ENCODE data around the gene IKZF2.

IKZF2 gene

DNA sequence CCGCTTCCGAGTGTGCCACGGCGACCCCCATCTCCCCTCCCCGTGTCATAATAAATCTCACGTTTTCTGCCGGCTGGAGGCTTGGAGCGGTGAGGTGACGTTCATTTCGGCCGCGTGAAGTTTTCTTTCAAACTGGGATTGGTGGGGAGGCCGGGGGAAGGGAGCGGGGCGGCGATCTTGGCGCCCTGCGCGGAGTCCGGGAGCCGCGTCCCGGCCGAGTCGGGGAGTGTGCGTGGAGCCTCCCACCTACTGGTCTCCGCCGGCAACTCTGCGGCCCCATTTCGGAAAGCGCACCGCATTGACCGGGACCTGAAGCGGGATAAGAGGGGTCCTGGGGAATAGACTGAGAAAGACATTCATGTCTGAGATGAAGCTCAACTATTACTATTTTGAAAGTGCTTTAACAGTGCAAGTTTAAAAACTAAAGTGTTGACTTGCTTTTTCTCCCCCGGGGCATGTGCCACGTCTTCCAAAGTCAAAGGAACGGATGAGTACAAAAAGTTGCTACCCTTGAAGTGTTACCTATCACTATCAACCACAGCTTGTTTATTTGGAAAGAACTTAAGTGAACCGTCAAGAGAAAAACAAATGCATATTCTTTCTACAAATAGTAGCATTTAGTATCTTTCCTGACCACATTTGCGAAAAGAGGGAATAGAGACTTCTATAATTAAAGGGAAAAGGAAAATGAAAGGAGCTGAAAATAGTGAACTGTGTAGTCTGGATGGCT, 818 bp upstream of the IKZF2 start:
- no peak for DNase-seq

DNA sequence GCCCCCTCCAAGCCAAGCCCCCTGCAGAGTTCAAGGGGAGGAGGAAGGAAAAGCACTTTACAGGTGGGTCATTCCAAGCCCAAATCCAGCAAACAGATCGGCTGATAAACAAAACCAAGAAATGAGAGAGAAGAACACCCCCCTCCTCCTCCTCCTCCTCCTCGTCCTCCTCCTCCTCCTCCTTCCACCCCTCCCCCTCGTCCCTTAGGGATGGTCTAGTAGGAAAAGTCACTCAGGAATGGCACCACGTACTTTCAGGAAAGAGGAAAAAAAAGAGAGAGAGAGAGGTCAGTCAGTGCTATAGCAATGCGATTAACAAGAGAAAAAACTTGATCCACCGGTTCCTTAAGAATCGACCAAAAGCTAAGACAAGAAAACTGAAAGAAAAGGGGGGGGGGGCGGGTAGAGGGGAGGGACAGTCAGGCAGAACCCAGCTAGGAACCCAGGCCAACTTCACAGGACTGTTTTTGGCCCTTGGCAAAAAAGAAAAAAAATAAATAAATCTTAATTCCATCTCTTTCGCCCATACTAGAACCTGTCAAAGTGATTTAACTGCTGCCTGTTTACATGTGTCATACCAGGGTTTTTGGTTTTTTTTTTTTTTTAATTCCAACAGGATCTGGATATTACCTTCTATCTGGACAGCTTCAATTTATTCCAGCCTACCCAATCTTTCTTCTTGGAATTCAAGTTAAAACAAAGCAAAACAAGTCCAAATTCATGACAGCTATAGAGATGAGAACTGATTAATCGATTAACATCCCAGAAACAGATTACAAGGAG, 906 bp downstream of the IKZF2 start:
- no peak for DNase-seq

DNA sequence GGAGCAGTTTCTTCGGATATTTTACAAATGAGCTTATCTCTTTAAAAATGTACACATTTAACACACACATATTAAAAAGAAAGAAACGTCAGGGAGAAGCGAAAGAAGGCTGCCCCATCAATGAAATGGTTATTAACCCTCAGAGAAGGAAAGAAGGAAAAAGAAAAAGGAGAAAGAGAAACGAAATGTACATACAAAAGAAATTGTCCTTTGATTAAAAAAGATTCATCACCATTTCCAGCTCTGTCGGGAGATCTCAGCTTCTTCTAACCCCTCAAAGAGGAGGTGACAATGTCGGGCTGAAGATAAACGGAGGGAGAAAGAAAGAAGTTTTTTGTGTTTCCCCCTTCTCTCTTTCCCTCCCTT, 1.5 kb downstream of the IKZF2 start:
- no peak for DNase-seq

DNA sequence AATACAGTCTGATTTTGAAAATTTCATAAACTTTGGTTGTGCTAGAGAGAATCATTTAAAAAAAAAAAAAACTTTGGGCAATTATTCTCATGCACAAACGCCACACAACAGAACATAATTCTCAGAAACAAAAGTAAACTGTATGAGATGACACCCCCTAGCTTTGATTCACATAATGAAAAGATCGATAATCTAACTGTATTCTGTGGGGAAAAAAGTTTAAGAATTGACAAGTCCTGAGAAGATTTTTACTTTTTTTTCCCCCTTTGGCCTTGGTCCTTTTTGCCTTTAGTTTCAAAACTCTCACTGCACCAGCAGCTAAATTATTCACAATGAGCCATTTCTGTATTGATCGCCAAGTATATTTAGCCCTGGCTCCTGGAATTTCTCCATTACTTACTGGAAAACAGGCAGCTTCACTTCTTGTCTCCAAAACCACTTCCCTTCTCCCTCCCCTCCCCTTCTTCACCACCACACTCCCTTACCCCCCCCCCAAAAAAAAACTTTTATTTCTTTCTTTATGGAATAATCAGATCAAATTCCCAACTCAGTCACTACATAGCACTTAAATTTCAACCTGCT, 2.0 kb downstream of the IKZF2 start:
- no peak for DNase-seq

DNA sequence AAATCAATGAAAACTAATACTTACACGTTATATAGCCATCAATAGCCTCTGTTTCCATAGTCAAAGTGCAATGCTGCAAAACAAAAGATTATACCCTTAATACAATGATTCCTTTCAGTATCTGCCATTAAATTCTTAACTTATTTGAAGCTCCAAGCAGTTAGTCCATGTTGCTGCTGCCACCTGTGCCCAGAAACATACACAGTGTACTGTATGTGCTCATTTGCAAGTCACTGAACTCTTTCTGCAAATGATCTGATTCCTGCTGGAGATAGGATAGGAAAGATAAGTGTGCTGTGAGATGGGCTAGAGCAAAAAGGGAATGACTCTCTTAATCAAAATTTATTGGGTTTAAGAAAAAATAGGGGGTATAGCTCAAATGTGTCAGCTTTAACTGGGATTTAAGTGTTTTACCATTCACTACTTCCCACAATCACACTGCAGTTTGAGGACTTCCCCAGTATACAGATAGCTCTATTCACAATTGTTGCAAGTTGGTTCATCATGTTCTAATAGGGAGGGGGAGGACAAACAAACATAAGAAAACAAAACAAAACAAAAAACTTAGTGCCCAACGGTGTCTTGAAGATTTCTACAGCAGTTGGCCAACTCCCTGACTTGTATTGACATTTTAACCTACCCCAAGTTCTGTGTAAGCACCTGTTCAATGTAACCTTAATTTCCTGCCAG, 2.7 kb downstream of the IKZF2 start:
- no peak for DNase-seq

DNA sequence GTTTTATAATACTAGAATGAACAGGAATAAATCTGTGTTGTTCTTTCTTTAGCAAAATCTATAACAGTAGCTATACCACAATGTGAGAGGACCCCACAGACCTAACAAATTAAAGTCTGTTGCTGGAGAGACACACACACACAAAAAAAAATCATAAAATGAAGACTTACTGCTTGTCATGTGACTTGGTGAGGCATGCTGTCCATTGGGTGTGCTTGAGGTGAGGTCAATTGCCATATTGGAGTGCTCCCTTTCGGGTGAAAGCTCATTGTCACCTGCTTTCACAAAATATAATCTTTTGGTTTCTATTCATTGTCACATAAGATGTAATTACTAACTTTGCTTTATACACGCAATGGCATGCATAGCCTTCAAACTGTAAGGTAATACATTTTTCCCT, 3.9 kb downstream of the IKZF2 start:
- no peak for DNase-seq

DNA sequence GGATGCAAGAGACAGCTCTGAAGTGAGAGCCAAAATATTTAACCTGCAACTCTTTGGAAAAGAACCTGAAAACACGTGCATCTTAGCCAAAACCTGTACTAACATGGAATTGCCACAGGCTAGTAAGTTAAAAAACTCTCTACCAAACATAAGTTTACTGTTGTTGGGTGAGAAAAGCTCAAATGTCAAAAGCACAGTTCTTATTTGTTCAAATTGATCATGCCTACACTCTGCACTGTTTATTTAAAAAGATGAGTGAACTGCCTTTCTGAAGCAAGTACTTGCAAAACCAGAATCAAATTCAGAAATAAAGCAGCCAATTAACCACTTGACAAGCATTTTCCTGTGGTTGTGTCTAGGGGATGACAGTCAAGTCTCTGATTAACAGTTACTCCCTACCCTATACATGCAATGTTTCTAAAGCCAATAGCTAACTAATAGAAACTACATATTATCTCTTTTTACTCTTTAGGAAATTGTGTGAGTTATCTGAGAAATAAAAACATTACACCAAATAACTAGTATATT, 5.6 kb downstream of the IKZF2 start:
- DNase-seq = no peak

DNA sequence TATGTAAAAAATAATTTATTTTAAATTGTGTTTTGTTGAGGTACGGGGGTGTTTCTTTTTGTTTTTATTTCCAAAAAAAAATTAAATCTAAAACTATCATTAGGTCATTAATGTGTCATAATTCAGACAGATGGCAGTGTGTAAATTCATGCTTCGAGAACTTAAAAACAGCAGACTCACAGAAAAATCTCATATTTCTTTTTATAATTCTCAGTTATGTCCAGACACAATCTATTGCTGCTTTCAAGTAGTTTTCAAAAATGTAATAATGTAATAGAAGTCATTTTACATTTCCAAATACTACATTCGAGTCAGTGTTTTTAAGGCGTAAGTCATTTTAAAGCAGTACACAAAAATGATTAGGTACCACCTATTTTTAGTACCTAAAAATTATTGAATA, 14.3 kb downstream of the IKZF2 start:
- DNase-seq = no peak

DNA sequence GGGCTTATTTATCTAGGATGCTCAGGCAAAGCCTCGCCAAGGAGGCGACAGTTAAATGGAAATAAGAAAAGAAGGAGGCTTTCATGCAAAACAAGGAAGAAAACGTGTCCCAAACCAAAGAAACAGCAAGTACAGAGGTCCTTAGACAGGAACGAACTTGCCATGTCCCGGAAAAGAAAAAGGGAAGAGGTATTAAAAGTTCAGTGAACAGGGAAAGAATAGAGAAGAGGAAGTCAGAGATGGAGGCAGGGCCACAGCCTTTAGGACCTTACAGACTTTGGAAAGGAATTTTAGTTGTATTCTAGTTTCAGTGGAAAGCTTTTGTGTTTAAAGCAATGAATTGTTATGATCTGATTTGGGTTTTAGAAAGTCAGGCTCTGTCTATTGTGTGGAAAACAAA, 22.1 kb downstream of the IKZF2 start:
- no peak for DNase-seq

DNA sequence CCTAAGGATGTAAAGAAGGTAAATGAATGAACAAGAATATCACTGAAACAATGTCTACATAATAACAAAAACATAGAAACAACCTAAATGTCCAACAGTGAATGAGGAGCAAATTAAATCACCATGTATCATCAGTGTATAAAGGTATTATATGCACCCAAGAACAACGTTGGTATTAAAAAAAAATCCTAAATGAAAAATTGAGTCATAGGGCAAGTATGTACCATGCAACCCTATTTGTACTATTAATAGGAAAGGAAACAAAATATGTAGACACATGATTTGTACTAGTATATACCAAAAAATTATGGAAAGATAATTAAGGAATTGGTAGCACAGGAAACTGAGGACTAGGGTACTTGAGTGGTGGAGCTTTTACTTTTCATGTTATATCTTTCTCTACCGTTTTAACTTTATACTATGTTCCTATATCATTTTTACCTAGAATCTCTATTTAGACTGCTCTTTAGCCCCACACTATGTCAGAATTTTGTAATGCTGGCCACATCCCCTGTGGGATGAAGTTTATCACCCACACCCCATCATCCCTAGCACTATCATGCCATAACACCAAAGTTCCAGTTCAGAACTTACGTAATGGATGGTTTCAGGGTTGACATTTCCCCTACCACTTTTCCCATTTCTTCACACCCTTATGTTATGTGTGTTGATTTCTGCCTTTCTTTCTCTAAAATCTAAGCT, 25.6 kb downstream of the IKZF2 start:
- no peak for DNase-seq

DNA sequence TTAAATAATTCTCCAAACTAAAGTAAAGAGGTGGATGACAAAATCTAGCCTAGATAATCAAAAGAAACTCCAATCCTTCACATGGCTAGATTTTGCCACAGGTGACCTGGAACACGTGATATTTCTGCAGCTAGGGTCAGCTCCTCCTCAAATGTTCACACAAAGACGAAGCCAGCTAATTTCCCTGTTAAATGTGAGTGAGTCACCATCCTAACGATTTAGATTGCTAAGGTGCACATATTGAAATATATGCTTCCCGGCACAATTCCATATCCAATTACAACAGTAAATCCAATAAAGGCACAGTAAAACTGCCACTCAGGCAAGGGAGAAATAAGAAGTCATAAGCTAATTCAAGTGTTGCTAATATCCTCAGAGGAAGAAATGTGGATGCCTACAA, 28.7 kb downstream of the IKZF2 start:
- DNase-seq = no peak

DNA sequence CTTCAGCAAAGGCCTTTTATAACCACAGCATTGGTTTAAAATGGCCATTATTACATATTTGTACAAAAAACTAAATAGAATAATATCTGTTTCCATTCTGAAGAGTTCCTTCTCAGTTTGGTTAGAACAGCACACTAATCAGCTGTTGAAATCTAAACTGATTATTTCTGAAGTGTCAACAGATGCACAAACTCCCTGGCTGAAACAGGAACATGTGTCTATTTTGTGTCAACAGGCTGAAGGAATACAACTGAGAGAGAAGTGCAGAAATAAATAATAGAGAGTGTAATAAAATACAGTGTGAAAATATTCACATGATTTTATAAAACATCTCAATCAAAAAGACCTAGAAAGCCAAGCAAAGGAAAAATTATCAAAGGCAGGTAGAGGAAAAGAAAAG, 29.7 kb downstream of the IKZF2 start:
- no peak for DNase-seq

DNA sequence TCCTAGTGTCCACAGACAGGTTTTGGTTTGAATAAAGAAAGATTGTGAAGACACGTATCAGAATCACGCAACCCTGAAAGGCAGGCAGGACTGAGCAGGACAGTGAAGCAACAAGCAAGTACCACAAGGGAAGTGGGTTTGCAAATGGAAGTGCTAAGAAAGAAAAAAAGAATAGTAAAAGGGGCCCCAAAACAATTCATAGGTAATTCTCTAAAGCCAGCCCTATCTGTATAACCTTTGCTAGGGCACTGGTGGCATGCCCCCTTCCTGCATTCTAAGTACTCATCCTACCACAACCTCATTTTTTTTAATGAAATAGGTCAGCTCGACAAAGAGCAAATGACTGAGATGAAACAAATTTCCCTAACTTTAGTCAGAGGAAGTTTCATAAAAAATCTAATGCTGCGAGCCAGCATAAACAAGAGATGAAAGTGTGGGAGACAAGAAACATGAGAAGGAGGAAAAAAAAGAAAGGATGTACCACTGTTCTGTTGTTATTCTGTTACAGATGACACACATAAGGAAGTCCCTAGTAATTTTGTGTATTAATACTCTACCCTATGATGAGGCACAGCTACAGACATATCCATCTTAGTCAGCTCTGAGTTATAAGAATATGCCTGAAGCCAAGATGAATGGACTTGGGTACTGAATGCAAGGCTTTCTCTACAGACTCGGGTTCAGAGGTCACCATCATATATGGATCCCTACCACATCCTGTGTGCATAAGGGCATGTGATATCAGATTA, 32.2 kb downstream of the IKZF2 start:
- DNase-seq = no peak

DNA sequence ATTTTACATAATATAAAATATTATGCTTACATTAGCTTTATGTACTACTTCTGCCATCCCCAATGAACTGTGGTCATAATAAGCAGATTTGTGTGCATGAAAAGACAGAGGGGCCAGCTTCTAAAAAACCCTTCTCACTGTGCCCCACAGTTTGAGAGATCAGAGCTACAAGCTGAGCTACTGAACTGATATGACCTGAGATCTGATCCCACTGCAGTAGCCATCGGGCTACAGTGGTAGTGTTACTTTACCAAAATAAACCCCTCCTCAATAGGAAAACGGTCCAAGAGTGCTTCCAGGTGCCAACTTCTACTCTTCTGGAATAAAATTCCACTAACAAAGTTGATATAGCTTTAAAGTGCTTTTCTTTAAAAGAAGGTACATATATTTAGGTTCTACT, 43.1 kb downstream of the IKZF2 start:
- DNase-seq = no peak

DNA sequence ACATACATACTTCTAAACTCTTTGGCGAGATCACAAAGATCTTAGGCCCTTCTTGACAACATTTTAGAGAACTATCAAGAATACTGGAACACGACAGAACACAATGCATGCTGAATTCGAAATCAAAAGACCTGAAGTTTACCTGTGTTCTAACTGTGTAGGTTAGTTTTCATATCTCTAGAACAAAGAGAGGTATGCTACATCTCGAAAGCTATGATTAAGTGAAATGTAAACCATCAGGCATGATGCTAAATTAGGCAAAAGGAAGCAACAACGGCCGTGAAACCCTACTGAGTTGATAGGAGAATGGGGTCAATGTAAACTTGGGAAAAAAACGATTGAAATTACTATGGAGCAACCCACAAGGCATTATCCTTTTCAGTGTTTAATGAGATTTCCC, 43.7 kb downstream of the IKZF2 start:
- DNase-seq = no peak

DNA sequence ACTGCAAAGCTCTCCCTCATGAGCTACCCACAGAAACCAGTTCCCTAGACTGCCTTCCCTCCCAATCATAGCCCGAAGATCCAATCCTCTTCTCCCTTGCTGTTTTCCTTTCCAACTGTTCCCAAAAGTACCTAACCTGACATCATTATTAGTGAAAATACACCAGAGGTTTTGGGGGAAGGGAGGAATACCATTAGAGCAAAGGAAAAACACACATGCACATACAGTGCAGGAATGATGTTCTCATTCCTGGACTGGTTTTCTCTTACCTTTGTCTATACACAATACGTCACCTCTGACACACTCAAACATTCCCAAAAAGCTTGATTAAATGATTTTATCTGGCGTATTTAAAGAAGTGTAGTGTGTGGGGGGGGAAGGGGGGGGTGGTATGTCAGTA, 46.2 kb downstream of the IKZF2 start:
- DNase-seq = no peak

DNA sequence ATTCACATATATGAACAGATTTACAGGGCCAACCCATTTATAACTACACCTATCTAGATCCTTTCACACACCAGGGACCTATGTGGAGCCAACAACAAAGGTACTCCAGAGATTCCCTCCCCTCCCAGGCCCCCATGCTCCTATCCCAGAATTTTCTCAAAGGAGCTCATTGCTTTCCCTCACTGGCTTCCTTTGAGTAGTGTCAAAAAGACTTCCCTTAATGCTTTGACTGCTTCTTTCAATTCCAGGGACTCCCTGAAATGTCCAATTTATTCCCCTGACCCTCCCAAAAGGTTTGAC, 46.6 kb downstream of the IKZF2 start:
- no peak for DNase-seq

DNA sequence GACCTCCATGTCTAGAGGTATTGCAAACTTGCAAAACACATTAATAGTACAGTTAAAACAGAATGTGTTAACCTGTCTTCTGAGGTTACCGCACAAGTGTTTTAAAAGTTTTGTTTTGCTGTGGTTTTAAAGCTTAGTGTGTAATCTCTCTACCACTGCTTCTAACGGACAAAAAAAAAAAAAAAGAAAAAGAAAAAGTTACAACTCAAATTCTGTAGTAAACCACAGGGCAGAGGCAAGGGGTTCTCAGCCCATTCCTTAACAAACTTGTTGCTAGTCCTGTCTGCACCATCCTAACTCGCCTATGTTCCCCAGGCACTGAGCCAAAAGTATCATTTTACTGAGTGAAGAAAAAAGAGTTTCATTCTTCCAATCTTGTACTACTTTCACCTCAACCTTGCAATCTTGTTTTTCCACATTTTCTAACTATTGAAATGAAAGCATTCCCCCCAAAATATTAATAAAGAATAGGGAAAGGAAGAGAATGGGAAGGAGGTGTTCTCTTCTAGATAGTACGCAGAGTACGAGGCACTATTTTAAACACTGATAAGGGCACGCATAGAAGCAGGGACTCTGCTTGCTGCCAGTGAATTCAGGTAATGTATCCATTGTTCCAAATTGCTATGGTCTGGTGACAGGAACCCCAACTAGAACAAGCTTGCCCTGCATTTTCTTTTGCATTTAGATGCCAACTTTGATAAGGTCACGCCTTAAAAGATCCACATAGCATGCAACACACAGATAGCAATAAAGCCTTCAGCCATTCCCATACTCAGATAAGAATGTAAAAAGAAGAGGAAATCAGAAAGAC, 47.1 kb downstream of the IKZF2 start:
- no peak for DNase-seq

DNA sequence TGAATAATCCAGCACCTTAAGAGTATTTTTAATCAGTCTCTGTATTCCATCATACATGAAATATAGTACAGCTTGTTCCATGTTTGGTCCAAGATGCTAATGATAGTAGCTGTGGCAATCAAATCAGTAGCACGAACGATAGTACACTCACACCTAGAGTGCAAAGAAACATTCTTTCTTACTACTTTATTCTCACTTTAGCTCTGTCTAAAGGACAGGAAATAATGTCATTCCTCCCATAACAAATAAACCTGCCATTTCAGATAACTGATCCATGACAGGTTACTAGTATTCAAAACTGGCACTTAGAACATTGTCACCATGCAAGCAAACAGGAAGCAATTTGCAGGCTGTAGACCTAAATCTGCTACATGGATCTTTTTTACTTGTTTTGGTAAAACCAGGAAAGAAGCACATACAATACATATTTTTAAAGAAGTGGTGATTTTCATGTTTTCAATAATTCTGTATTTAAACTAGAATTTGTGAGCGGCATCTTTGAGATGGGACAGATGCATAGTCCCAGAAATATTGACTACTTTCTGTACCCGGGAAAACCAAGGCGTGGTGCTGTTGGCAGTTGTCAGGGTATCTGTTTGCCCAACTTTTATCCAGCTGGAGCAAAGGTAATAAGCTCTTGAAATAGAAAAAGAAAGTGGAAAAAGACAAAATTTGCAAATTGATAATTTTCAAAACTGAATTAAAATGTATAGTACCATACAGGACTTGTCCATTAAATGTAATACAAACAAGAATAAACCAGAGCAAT, 49.5 kb downstream of the IKZF2 start:
- DNase-seq = no peak

DNA sequence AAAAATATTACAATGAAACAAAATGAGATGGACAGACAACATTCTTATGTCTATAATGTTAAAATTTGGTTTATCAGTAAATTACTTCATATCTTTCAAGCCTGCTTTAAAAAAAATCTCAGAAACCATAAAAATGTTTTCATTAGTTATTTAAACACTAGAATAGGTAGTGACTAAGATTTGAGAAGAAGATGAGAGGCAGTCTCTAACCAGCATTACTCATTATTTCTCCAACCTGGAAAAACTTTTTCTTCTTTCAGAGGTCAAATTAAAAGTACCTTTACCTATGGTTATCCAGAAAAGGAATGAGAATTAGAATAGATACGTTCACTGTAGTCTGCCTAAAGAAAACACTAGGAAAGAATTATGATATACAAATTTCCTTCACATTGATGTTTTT, 50.3 kb downstream of the IKZF2 start:
- DNase-seq = no peak

DNA sequence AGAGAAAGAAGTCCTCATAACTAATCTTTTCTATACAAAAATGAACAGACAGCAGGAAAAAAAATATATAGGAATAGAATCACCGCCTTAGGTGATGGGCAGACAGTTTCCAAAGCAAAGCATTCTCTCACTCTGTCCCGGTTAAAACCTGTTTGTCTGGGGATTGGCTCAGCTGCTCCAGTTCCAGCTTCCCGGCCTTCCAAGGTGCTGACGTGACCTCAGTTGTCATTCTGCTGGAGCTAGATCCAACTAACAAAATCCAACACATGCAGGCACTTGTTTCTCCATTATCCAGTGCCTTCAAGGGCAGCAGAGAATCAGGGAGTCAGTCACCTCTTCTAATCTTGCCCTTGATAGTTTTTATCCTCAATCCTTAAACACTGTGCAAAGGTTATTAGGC, 52.8 kb downstream of the IKZF2 start:
- no peak for DNase-seq
